PFSK-1 (cell line): ENCODE results near the gene DGUOK.

Experiments
- POLR2AphosphoS5 ChIP-seq: IDR thresholded peaks from 2 replicates; pipeline ENCODE4 v1.6.1; 2012; ENCODE audit warnings: low read depth, mild to moderate bottlenecking, control low read depth, low read length, moderate library complexity
- REST ChIP-seq, 2 experiments: IDR thresholded peaks; 2 replicates each; pipeline versions ENCODE4 v1.6.1 to v1.8.0; 2011 to 2012; ENCODE audit warnings: low read depth in 2 of 2, low read length in 2 of 2, control low read depth in 1 of 2, inconsistent platforms in 1 of 2, mild to moderate bottlenecking in 1 of 2, moderate library complexity in 1 of 2; ENCODE audit not compliant: insufficient read depth in 1 of 2

DNA sequence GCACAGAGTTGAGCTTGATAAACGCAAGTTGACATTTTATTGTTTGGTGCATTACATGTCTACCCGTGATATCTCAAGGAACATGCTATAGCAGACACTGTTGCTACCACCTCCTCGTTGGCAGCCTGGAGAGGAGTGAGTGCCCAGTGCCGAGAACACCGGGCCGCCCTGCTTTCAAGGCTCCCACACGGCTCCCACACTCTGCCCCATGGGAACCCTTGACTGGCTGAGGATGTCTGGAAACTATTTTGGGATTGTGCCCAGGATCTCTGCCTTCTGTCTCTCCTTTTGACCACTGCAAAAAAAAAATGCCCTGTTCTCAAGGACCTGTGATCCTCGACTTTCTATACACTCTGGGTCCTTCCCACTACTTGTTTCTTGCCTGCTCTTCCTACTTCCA lies 79.1 kb downstream of the DGUOK start:
- TF ChIP-seq REST (IDR thresholded peaks at IDR 0.05; ENCODE audit: insufficient read depth in 1 of 2, low read depth in 2 of 2, low read length in 2 of 2) = no peak
- TF ChIP-seq POLR2AphosphoS5 = no peak
